GM21360 (cell line): ENCODE results near the gene LRRC4C.

Experiments
- ATAC-seq: cut with Tn5 transposase; IDR thresholded peaks from one replicate; pipeline ENCODE4 v1.9.1; 2021; ENCODE audit warnings: mild to moderate bottlenecking, moderate library complexity; ENCODE audit not compliant: unreplicated experiment

LRRC4C gene

GRCh38 chr11:41459465-41460401, at the start of gene LRRC4C:
TSS of gene LRRC4C (minus strand) at chr11:41459652.
- ATAC-seq, result no peak

- no peak for ATAC-seq
Measured at GRCh38 chr11:41508121-41508520, 48.7 kb upstream of the LRRC4C start.

GRCh38 chr11:41499429-41499828, 40.0 kb upstream of the LRRC4C start:
- ATAC-seq, result no peak

- ATAC-seq, result no peak
Measured at GRCh38 chr11:41498726-41499125, 39.3 kb upstream of the LRRC4C start.

GRCh38 chr11:41497974-41498373, 38.5 kb upstream of the LRRC4C start:
- no peak for ATAC-seq

GRCh38 chr11:41494716-41495115, 35.3 kb upstream of the LRRC4C start:
- no peak for ATAC-seq

- no peak for ATAC-seq
Measured at GRCh38 chr11:41486424-41486823, 27.0 kb upstream of the LRRC4C start.

GRCh38 chr11:41483956-41484355, 24.5 kb upstream of the LRRC4C start:
- ATAC-seq, result no peak

DNA sequence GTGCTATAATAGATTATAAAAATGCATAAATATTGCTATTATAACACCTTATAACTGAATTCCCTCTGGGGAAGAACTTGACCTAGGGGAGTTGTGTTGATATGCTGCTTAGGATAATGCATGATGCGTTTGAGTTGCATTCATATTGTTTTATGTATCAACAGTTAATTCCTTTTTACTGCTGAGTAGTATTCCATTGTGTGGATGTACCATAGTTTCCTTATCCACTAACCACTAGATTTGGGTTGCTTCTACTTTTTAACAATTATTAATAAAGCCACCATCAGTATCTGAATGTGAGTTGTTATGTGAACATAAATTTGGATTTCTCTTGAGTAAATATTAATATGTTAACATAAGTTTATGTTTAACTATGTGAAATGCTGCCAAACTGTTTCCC, 19.7 kb upstream of the LRRC4C start:
- ATAC-seq, result no peak

DNA sequence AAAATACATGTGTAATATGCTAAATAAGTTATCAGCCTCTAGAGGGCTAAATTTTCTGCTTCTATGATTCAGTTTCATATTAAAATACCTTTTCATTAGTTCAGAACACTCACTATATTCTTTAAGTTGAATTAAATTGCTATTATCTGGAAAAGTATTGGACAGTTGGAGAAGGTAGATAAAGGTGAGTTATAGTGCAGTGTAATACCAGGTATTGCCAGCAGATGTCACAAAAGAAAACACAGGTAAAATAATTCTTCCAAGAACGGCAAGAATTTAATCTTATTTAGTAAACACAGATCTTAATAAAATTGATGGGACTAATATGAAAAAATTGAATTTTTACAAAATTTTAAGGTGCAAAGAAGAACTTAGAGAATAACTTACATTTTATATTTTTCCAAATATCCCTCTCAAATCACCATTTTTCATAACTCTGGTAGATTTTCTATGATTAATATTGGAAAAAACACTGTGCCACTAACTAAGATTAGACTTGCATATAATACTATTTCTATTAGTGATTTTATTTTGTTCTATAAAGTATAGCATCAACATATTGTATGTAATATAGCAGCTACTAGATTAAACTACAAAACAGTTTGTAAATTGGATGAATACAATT, 1.7 kb upstream of the LRRC4C start:
- ATAC-seq, result no peak

GRCh38 chr11:41458641-41459040, 811 bp downstream of the LRRC4C start:
- no peak for ATAC-seq

- ATAC-seq, result no peak
Measured at GRCh38 chr11:41458154-41458553, 1.3 kb downstream of the LRRC4C start.

- no peak for ATAC-seq
Measured at GRCh38 chr11:41457216-41458014, 2.0 kb downstream of the LRRC4C start.

- ATAC-seq, result no peak
Measured at GRCh38 chr11:41456269-41456668, 3.2 kb downstream of the LRRC4C start.

- ATAC-seq, result no peak
Measured at GRCh38 chr11:41451011-41451410, 8.4 kb downstream of the LRRC4C start.

DNA sequence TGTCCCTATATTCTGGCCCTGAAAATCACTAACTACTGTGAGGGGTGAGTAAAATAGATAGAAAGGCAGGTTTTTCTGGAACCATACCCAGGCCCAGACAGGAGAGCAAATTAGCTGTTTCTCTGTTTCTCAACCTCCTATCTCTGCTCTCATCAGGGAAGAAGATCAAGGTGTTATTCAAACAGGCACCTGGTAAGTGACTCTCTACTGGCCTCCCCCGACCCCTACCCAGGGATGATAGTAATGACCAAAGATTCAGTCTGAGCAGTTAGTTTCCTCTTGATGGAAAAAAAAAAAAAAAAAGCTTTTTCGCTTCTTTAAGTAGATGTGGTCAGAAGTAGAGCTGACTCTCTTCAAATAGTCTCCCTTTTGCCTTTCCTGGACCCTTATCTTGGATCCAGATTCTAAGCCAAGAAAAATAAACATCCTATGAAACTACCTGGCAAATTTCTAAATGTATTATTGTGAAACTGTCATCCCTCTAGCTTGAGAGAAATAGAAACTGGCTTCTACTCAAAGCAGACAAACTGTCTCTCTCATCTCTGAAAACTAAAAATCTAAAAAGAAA, 9.9 kb downstream of the LRRC4C start:
- no peak for ATAC-seq

DNA sequence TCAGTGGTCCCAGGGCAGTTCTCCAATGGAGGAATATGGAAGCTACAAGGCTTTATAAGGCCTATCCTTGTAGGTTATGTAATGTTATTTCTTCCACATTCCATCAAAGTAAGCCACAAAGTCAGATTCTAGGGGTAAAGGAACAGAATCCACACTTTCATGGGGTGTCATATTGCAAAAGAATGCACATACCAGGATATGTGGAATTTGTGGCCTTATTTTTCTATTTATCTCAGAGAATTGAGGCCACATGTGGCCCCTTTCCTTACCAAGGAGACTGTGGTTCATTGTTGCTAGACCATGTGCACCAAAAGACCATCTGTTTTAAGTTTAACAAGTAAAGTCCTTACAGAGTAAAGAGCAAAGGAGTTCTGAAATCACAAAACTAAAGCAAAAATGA, 12.9 kb downstream of the LRRC4C start:
- no peak for ATAC-seq

DNA sequence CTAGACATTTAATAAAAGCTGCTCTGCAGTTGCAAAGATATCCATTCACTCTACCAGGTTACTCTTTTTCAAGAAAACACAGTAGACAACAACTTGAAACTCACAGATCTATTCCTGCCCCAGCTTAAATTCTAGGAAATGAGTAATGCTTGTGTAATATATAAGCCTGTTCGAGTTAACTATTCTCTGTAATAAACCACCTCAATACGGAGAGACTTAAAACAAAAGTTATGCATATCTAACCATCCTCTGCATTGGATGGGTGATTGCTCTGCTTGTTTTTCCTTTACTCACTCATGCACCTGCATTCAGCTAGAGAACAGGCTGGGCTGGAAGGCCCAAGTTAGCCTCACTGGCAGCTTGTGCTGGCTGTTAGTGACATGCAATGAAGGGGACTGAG, 13.3 kb downstream of the LRRC4C start:
- ATAC-seq, result no peak

- ATAC-seq, result no peak
Measured at GRCh38 chr11:41437006-41437490, 22.4 kb downstream of the LRRC4C start.

DNA sequence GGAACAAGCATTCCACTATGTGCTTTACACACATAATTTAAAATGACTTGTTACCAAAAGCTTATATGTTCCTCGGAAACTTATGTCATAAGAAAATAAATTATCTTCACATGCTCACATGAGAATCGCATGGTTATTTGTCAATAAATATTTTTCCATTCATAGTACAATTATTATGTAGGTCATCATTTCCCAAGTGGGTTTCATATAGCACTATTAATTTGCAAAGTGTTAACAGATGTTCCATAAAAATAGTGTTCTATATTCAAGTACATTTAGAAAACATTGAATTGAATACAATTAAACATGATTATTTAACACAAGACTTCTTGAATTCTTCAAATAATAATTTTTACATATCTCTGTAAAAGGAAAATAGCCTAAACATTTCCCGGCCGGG, 23.9 kb downstream of the LRRC4C start:
- ATAC-seq, result no peak

GRCh38 chr11:41431784-41432183, 27.7 kb downstream of the LRRC4C start:
- no peak for ATAC-seq
